AG04450 (cell line): ENCODE data around the gene AMBRA1. TPM values are rescaled to one million over a fixed set of nuclear protein-coding genes. Genes with fewer than 3 reads are reported as not detected.

Source experiments
- CTCF ChIA-PET: fragments of 300-600, 350-600 bp; formaldehyde crosslinking; extraction: SDS; loops from one replicate; lab custom pipeline; 2022; ENCODE audit warnings: antibody characterized with exemption, inconsistent platforms; lab: Charles Lee
- POLR2A ChIA-PET: fragments of 350-600 bp; formaldehyde crosslinking; extraction: SDS; loops from one replicate; lab custom pipeline; 2021; ENCODE audit warnings: antibody characterized with exemption, inconsistent platforms; lab: Yijun Ruan, JAX
- DNase-seq: peaks from one replicate; pipeline ENCODE4 v3.0.0-alpha.2; 2011; ENCODE audit warnings: low read depth, low spot score
- H3K27ac ChIP-seq: one replicate; pipeline ENCODE4 v1.5.1; 2012; ENCODE audit warnings: low read depth, low read length, control low read depth
- H3K27me3 ChIP-seq: one replicate; pipeline ENCODE4 v1.6.0; 2012; ENCODE audit warnings: low read length; ENCODE audit not compliant: control insufficient read depth, insufficient read depth
- H3K4me3 ChIP-seq: 2 replicates; pipeline ENCODE4 v1.5.1; 2011; ENCODE audit warnings: mild to moderate bottlenecking, low read depth, low read length, control low read depth
- H3K9me3 ChIP-seq: 2 replicates; pipeline ENCODE4 v1.5.1; 2012; ENCODE audit warnings: low read length; ENCODE audit not compliant: control insufficient read depth, insufficient read depth
- CTCF ChIP-seq: IDR thresholded peaks from 2 replicates; pipeline ENCODE4 v1.5.1; 2011; ENCODE audit warnings: low read depth, low read length, control low read depth, inconsistent platforms
- polyA minus RNA-seq: library from RNA; depleted of rRNA, polyadenylated mRNA; stranded (reverse); fragments of >200 nt; gene quantifications from 2 replicates; pipeline ENCODE4 v1.2.3, GENCODE V29; 2011; rRNA and poly(A)+ RNA removed
- polyA plus RNA-seq: library from polyadenylated mRNA; depleted of rRNA; stranded (reverse); fragments of >200 nt; gene quantifications from 2 replicates; pipeline ENCODE4 v1.2.3, GENCODE V29; 2011; rRNA removed

Gene AMBRA1
- 12.2 and 12.8 TPM in 2 replicates for polyA plus RNA-seq
- polyA minus RNA-seq, result 27.1 and 43.6 TPM in 2 replicates

GRCh38 chr11:46593550-46594373, at the start of gene AMBRA1:
TSS of gene AMBRA1 (minus strand) at chr11:46594023. CDS start at chr11:46548380, 45,643 bp downstream.
- ChIA-PET POLR2A (interaction anchor here (0.5 to 1.0 kb wide), 7 partner anchors 12 to 82 kb away, joined by 3 to 15 read pairs (median 3); no protein-coding TSS in a partner anchor), CTCF (no interaction called here)
- Histone ChIP-seq H3K27me3 (no peaks in the 10 kb centered on the region), H3K9me3 (no peaks in the 10 kb centered on the region; the same call in 1 of the 2 replicates), H3K4me3 (peak within 1 kb of the TSS; percentile 88), H3K27ac (peak within 1 kb of the TSS; percentile 52)
- no peak for TF ChIP-seq CTCF
- peak; percentile 81 for DNase-seq

GRCh38 chr11:46643531-46643930, 49.7 kb upstream of the AMBRA1 start:
- CTCF ChIA-PET, result interaction anchor here (1.1 kb wide), 1 partner anchor 20 kb away, joined by 3 read pairs; no protein-coding TSS in a partner anchor
- POLR2A ChIA-PET, result no interaction called here

GRCh38 chr11:46642627-46643335, 49.0 kb upstream of the AMBRA1 start:
- no peaks in the 10 kb centered on the region for H3K9me3 ChIP-seq
- no peak overlapping the region for H3K4me3 ChIP-seq
- H3K27me3 ChIP-seq, result no peaks in the 10 kb centered on the region
- ChIA-PET POLR2A (interaction anchor here (0.6 kb wide), 1 partner anchor 18 kb away, joined by 3 read pairs; no protein-coding TSS in a partner anchor), CTCF (interaction anchor here (1.0 to 2.6 kb wide), 3 partner anchors 8 to 25 kb away, joined by 3 to 11 read pairs (median 3); partner anchors contain the start of gene ATG13)
- TF ChIP-seq CTCF, result no peak
- no peak overlapping the region for H3K27ac ChIP-seq
- DNase-seq, result no peak

More at GRCh38 chr11:46643531-46643930, 49.7 kb upstream of the AMBRA1 start:
- Histone ChIP-seq H3K9me3 (no peaks in the 10 kb centered on the region), H3K4me3 (no peak overlapping the region), H3K27ac (no peak overlapping the region), H3K27me3 (no peaks in the 10 kb centered on the region)
- no peak for DNase-seq
- no peak for TF ChIP-seq CTCF

GRCh38 chr11:46641639-46642038, 47.8 kb upstream of the AMBRA1 start:
- CTCF ChIA-PET, result interaction anchor here (0.6 to 2.6 kb wide), 3 partner anchors 8 to 112 kb away, joined by 3 to 11 read pairs (median 5); partner anchors contain the start of gene ATG13
- no peaks in the 10 kb centered on the region for H3K9me3 ChIP-seq
- TF ChIP-seq CTCF, result no peak
- no peak overlapping the region for H3K4me3 ChIP-seq
- POLR2A ChIA-PET, result interaction anchor here (0.6 kb wide), 2 partner anchors 17 to 124 kb away, joined by 3 to 5 read pairs; no protein-coding TSS in a partner anchor
- no peaks in the 10 kb centered on the region for H3K27me3 ChIP-seq
- no peak overlapping the region for H3K27ac ChIP-seq
- no peak for DNase-seq
